Osteocyte (in vitro differentiated cells): ENCODE measurements around the gene TRAF3IP1. TPM values are rescaled to one million over a fixed set of nuclear protein-coding genes. Genes with fewer than 3 reads are reported as not detected.

Experiments
- DNase-seq: peaks from one replicate; pipeline ENCODE4 v3.0.0; 2021; ENCODE audit warnings: mixed read lengths; ENCODE audit not compliant: unreplicated experiment; ENCODE audit errors: extremely low spot score
- H3K27ac Mint-ChIP-seq: one replicate; pipeline ENCODE4 v1.8.0; 2021; ENCODE audit warnings: mild to moderate bottlenecking, mixed read lengths; ENCODE audit not compliant: unreplicated experiment
- H3K27me3 Mint-ChIP-seq: one replicate; pipeline ENCODE4 v1.8.0; 2021; ENCODE audit warnings: mixed read lengths; ENCODE audit not compliant: unreplicated experiment
- H3K36me3 Mint-ChIP-seq: one replicate; pipeline ENCODE4 v1.8.0; 2021; ENCODE audit warnings: mixed read lengths; ENCODE audit not compliant: unreplicated experiment
- H3K4me1 Mint-ChIP-seq: one replicate; pipeline ENCODE4 v1.8.0; 2021; ENCODE audit warnings: mixed read lengths; ENCODE audit not compliant: unreplicated experiment
- H3K4me3 Mint-ChIP-seq: one replicate; pipeline ENCODE4 v1.8.0; 2021; ENCODE audit warnings: mild to moderate bottlenecking, moderate library complexity, mixed read lengths; ENCODE audit not compliant: unreplicated experiment
- H3K9me3 Mint-ChIP-seq: one replicate; pipeline ENCODE4 v1.8.0; 2021; ENCODE audit warnings: mixed read lengths; ENCODE audit not compliant: unreplicated experiment
- CTCF ChIP-seq: fragments of 200-600 bp; sonication (generic); IDR thresholded peaks from 2 replicates; pipeline ENCODE4 v1.5.0; 2021; ENCODE audit warnings: antibody characterized with exemption, mild to moderate bottlenecking, moderate library complexity
- total RNA-seq: library from RNA; stranded (reverse); gene quantifications from 2 replicates; pipeline ENCODE4 v1.2.1, GENCODE V29; 2021

TRAF3IP1 gene
- total RNA-seq, 1 donor from 2014 or later: 19.4 TPM

GRCh38 chr2:238421695-238422035 lies 101.3 kb downstream of the TRAF3IP1 start:
- peaks cover 1% of the 10 kb centered on the region for H3K36me3 Mint-ChIP-seq
- H3K9me3 Mint-ChIP-seq: no peaks in the 10 kb centered on the region
- H3K4me1 Mint-ChIP-seq: peaks cover 56% of the 10 kb centered on the region
- DNase-seq: no peak
- no peaks in the 10 kb centered on the region for H3K27me3 Mint-ChIP-seq
- TF ChIP-seq CTCF: no peak
- H3K27ac Mint-ChIP-seq: peak overlapping the region; percentile 85
- no peak overlapping the region for H3K4me3 Mint-ChIP-seq

DNA sequence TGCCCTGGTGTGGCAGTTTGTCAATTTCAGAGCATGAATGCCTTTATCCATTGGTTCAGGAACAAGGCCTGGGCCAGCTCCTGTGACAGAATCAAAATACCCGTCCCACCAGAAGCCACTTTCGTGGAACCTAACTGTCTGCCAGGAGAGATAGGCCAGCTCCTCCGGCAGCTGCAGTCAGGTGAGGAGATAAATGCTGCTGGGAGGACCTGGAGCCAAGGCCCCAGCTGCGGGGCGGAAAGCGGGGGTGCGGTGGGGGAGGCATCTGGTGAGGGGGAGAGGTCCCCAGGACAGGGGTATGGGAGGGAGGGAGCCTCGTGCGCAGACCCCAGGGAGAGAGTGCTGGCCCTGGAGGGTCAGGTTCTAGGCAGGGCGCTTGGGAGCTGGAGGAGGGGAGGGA lies 102.0 kb downstream of the TRAF3IP1 start:
- no peak for TF ChIP-seq CTCF
- H3K4me3 Mint-ChIP-seq: no peak overlapping the region
- H3K27ac Mint-ChIP-seq: peak overlapping the region; percentile 31
- H3K4me1 Mint-ChIP-seq: peaks cover 56% of the 10 kb centered on the region
- no peaks in the 10 kb centered on the region for H3K9me3 Mint-ChIP-seq
- peaks cover 1% of the 10 kb centered on the region for H3K36me3 Mint-ChIP-seq
- H3K27me3 Mint-ChIP-seq: no peaks in the 10 kb centered on the region
- DNase-seq: no peak

- Mint-ChIP-seq H3K4me3 (no peak overlapping the region), H3K36me3 (peaks cover 1% of the 10 kb centered on the region), H3K27ac (no peak overlapping the region), H3K4me1 (peaks cover 61% of the 10 kb centered on the region), H3K27me3 (no peaks in the 10 kb centered on the region), H3K9me3 (no peaks in the 10 kb centered on the region)
- DNase-seq: no peak
- no peak for TF ChIP-seq CTCF
Measured at GRCh38 chr2:238422940-238423339, 102.6 kb downstream of the TRAF3IP1 start.

GRCh38 chr2:238423561-238424312 lies 103.4 kb downstream of the TRAF3IP1 start:
- H3K4me1 Mint-ChIP-seq: peaks cover 61% of the 10 kb centered on the region
- no peak for DNase-seq
- H3K9me3 Mint-ChIP-seq: no peaks in the 10 kb centered on the region
- TF ChIP-seq CTCF: no peak
- no peak overlapping the region for H3K27ac Mint-ChIP-seq
- no peaks in the 10 kb centered on the region for H3K27me3 Mint-ChIP-seq
- no peak overlapping the region for H3K4me3 Mint-ChIP-seq
- peaks cover 1% of the 10 kb centered on the region for H3K36me3 Mint-ChIP-seq

- no peak for TF ChIP-seq CTCF
- DNase-seq: peak; percentile 73
- H3K27ac Mint-ChIP-seq: no peak overlapping the region
- H3K4me3 Mint-ChIP-seq: no peak overlapping the region
- H3K27me3 Mint-ChIP-seq: no peaks in the 10 kb centered on the region
- H3K4me1 Mint-ChIP-seq: peaks cover 60% of the 10 kb centered on the region
- H3K9me3 Mint-ChIP-seq: no peaks in the 10 kb centered on the region
- peaks cover 1% of the 10 kb centered on the region for H3K36me3 Mint-ChIP-seq
Measured at GRCh38 chr2:238424313-238424700, 104.0 kb downstream of the TRAF3IP1 start.
